Naive thymus-derived CD4-positive, alpha-beta T cell (primary cell): Measurements from ENCODE around the gene EXOSC3. TPM values are rescaled to one million over a fixed set of nuclear protein-coding genes. Genes with fewer than 3 reads are reported as not detected.

Experiments
- ATAC-seq: fragments of 150-1000 bp; cut with Tn5 transposase; 2 replicates; pipeline ENCODE4 v1.10.0; 2021; ENCODE audit warnings: mild to moderate bottlenecking, moderate library complexity
- CTCF ChIA-PET: fragments of 350-600 bp; sonication (Branson Sonifier 250); formaldehyde crosslinking; loops from one replicate; lab custom pipeline; 2021; ENCODE audit warnings: antibody characterized with exemption; lab: Charles Lee
- POLR2A ChIA-PET: fragments of 350-600 bp; sonication (Branson Sonifier 250); formaldehyde crosslinking; loops from one replicate; lab custom pipeline; 2021; ENCODE audit warnings: antibody characterized with exemption, inconsistent platforms; lab: Charles Lee
- DNase-seq, 9 donors: peaks; one replicate each; pipeline versions ENCODE4 v3.0.0 to v3.0.0-alpha.2; 2020 to 2022; ENCODE audit warnings: mixed read lengths in 1 of 9
- H3K27ac ChIP-seq: one replicate; pipeline ENCODE4 v1.7.0; 2013; ENCODE audit warnings: mild to moderate bottlenecking, low read depth, low read length, moderate library complexity
- H3K27me3 ChIP-seq, 2 donors: one replicate each; pipeline ENCODE4 v1.7.0; 2013; ENCODE audit warnings: low read length in 2 of 2, mild to moderate bottlenecking in 2 of 2, moderate library complexity in 2 of 2; ENCODE audit not compliant: control insufficient read depth in 2 of 2, insufficient read depth in 2 of 2
- H3K36me3 ChIP-seq, 3 experiments: 1 replicate in 2 of 3; 2 replicates in 1 of 3; pipeline ENCODE4 v1.7.0; 2013; ENCODE audit warnings: low read length in 3 of 3, mild to moderate bottlenecking in 3 of 3, moderate library complexity in 1 of 3; ENCODE audit not compliant: insufficient read depth in 3 of 3, control insufficient read depth in 2 of 3
- H3K4me1 ChIP-seq, 2 donors: one replicate each; pipeline ENCODE4 v1.7.0; 2013; ENCODE audit warnings: low read length in 2 of 2, mild to moderate bottlenecking in 2 of 2, moderate library complexity in 1 of 2; ENCODE audit not compliant: control insufficient read depth in 2 of 2, insufficient read depth in 2 of 2
- H3K4me3 ChIP-seq: 2 replicates; pipeline ENCODE4 v1.7.0; 2013; ENCODE audit warnings: mild to moderate bottlenecking, low read length
- H3K9me3 ChIP-seq, 3 experiments: 1 replicate in 2 of 3; 2 replicates in 1 of 3; pipeline ENCODE4 v1.7.0; 2013; ENCODE audit warnings: low read length in 3 of 3; ENCODE audit not compliant: control insufficient read depth in 2 of 3
- H3K27ac Mint-ChIP-seq, 9 donors: one replicate each; pipeline ENCODE4 v1.8.0; 2020 to 2022; ENCODE audit warnings: mixed read lengths in 9 of 9, mild to moderate bottlenecking in 8 of 9, moderate library complexity in 5 of 9, inconsistent platforms in 2 of 9
- H3K27me3 Mint-ChIP-seq, 5 donors: one replicate each; pipeline ENCODE4 v1.8.0; 2021 to 2022; ENCODE audit warnings: mixed read lengths in 5 of 5, mild to moderate bottlenecking in 1 of 5
- H3K36me3 Mint-ChIP-seq, 5 donors: one replicate each; pipeline ENCODE4 v1.8.0; 2020 to 2022; ENCODE audit warnings: mixed read lengths in 5 of 5, mild to moderate bottlenecking in 3 of 5, inconsistent platforms in 1 of 5
- H3K4me1 Mint-ChIP-seq, 7 donors: one replicate each; pipeline ENCODE4 v1.8.0; 2020 to 2022; ENCODE audit warnings: mixed read lengths in 7 of 7, mild to moderate bottlenecking in 3 of 7, inconsistent platforms in 1 of 7
- H3K4me3 Mint-ChIP-seq, 10 donors: one replicate each; pipeline ENCODE4 v1.8.0; 2020 to 2022; ENCODE audit warnings: mild to moderate bottlenecking in 10 of 10, mixed read lengths in 10 of 10, moderate library complexity in 6 of 10, inconsistent platforms in 2 of 10
- H3K9me3 Mint-ChIP-seq, 11 donors: one replicate each; pipeline ENCODE4 v1.8.0; 2020 to 2022; ENCODE audit warnings: mixed read lengths in 11 of 11, mild to moderate bottlenecking in 4 of 11, inconsistent platforms in 1 of 11, moderate library complexity in 1 of 11
- intact Hi-C, 2 donors: fragments of 100-400 bp; cut with micrococcal nuclease; formaldehyde crosslinking; loops; one replicate each; pipeline ENCODE4 v1.15.1; 2023
- polyA plus RNA-seq, 2 donors: library from polyadenylated mRNA; unstranded; fragments of 300-500 nt; fragmentation: Illumina TruSeq; gene quantifications; one replicate each; pipeline ENCODE4 v1.2.3, GENCODE V29; 2021
- total RNA-seq, 6 experiments: library from RNA in 5 of 6; stranded (reverse) in 5 of 6; gene quantifications; 1 replicate in 5 of 6; 2 replicates in 1 of 6; pipeline ENCODE4 v1.2.3 and lab custom pipeline; 2021 to 2026

Gene EXOSC3
- total and polyA plus RNA-seq, 7 experiments from 2014 or later: 17.2 to 66.1 (median 39.7) TPM

DNA sequence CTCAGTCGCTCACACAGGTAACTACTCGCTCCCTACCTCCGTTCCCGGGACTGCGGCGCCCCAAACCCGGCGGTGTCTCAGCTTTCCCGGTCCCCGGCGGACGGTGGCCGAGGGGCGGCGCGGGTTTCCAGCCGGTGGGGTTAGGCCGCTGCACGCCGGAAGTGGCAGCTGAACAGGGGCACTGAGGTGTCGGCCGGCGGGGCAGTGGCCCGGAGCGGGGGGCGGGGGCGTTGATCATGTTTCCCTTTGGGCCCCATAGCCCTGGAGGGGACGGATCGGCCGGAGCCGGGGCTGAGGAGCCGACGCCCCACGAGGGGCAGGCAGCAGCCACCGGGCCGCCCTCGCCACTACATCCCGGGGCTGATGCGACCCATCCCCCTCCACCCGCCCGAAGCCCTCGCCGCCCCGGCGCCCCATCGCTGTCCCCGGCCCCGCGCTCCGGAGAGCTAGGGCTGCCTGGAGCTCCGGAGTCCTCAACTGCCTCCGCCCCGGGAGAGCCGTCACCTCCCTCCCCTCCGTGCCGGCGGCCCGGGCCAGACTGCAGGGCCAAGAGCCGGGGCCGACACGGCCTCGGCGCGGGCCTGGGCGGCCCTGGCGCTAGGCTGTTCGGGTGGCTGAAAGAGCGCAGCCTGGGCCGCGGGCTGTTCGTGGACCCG lies 15.9 kb upstream of the EXOSC3 start, which contains the start of gene DCAF10:
Gene DCAF10, plus strand, starts transcription at position 167 of the 656 bp plus-strand sequence. Its CDS starts 70 bp downstream, at position 237.
- H3K36me3 Mint-ChIP-seq: peaks cover 0 to 8% (median 0%) of the 10 kb centered on the region in 5 donors
- DNase-seq (peak; percentile 80 to 97 (median 87)), ATAC-seq (peak; percentile 95)
- ChIA-PET CTCF (no interaction called here), POLR2A (interaction anchor here (0.6 to 3.7 kb wide), 5 partner anchors 8 to 50 kb away, joined by 3 to 29 read pairs (median 3); partner anchors contain the start of gene EXOSC3)
- H3K9me3 ChIP-seq: no peaks in the 10 kb centered on the region
- H3K36me3 ChIP-seq: peaks cover 0 to 9% (median 0%) of the 10 kb centered on the region in 3 experiments
- peak within 1 kb of the TSS; percentile 71 to 95 (median 90) for H3K27ac Mint-ChIP-seq
- H3K4me1 Mint-ChIP-seq: peaks cover 24 to 55% (median 42%) of the 10 kb centered on the region in 7 donors
- H3K9me3 Mint-ChIP-seq: peaks cover 0 to 2% (median 0%) of the 10 kb centered on the region in 11 donors
- peak within 1 kb of the TSS; percentile 69 for H3K27ac ChIP-seq
- no peaks in the 10 kb centered on the region for H3K27me3 ChIP-seq
- H3K4me3 Mint-ChIP-seq: peak within 1 kb of the TSS; percentile 86 to 95 (median 93)
- H3K4me1 ChIP-seq: peaks cover 19 to 26% of the 10 kb centered on the region in 2 donors
- H3K27me3 Mint-ChIP-seq: no peaks in the 10 kb centered on the region
- intact Hi-C loops: loop anchor here (1.0 to 10.0 kb wide), 8 partner anchors 15 to 335 kb away; partner anchors contain the start of genes EXOSC3 (in 2 of the 2), TOMM5 (in 2 of the 2), TRMT10B (in 2 of the 2) and POLR1E (in 1 of the 2)
- peak within 1 kb of the TSS; percentile 97 for H3K4me3 ChIP-seq

DNA sequence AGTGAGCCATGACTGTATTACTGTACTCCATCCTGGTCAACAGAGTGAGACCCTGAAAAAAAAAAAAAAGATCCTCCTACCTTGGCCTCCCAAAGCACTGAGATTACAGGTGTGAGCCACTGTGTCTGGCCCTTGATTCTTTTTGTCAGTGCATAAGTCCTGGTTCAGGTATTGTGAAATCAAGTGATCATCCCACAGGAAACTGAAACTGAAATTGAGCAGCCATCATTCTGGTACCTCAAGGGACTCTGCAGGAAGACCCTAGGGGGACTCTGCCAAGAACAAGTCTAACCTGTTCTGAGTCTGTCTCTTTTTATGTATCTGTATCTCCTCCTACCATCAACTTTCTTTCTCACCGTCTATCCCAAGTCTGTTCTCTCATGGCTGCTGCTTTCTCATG lies 13.8 kb upstream of the EXOSC3 start:
- intact Hi-C loops: no loop called here
- Mint-ChIP-seq H3K9me3 (peaks cover 0 to 2% (median 0%) of the 10 kb centered on the region in 11 donors), H3K4me3 (peak overlapping the region in 3 of 10 donors; percentile 93 to 95 (median 94)), H3K27me3 (peaks cover 0 to 4% (median 0%) of the 10 kb centered on the region in 5 donors), H3K4me1 (peaks cover 17 to 37% (median 28%) of the 10 kb centered on the region in 7 donors), H3K27ac (peak overlapping the region in 3 of 9 donors; percentile 39 to 92 (median 79)), H3K36me3 (peaks cover 0 to 4% (median 0%) of the 10 kb centered on the region in 5 donors)
- Histone ChIP-seq H3K27me3 (no peaks in the 10 kb centered on the region), H3K27ac (no peak overlapping the region), H3K4me3 (no peak overlapping the region), H3K4me1 (peaks cover 19 to 26% of the 10 kb centered on the region in 2 donors), H3K9me3 (no peaks in the 10 kb centered on the region), H3K36me3 (peaks cover 0 to 9% (median 0%) of the 10 kb centered on the region in 3 experiments)
- ChIA-PET CTCF (no interaction called here), POLR2A (interaction anchor here (3.7 kb wide), 1 partner anchor 15 kb away, joined by 29 read pairs; the partner anchor contains the start of gene EXOSC3)
- no peak for ATAC-seq
- DNase-seq: no peak

DNA sequence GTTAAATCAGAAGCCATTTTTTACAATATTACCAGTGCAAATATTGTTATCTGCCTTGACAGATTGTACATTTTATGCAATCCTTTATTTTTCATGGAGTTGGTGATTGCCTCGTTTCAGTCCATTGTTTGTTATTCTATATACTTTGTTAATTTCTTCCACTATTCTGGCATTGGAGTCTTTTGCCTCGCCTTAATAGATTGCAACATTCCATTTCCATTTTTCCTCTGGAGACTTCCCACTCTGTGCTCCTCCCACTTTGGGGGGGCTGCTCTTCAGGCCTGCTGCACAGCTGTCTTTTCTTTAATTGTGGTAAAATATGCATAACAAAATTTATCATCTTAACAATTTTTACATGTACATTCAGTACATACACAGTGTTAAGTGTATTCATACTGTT lies 11.4 kb upstream of the EXOSC3 start:
- H3K4me3 Mint-ChIP-seq: no peak overlapping the region
- H3K4me3 ChIP-seq: no peak overlapping the region
- peaks cover 0 to 7% of the 10 kb centered on the region in 2 donors for H3K4me1 ChIP-seq
- ATAC-seq (no peak), DNase-seq (no peak)
- no peaks in the 10 kb centered on the region for H3K9me3 ChIP-seq
- peaks cover 0 to 2% (median 0%) of the 10 kb centered on the region in 11 donors for H3K9me3 Mint-ChIP-seq
- peaks cover 0 to 4% (median 1%) of the 10 kb centered on the region in 5 donors for H3K27me3 Mint-ChIP-seq
- H3K27ac Mint-ChIP-seq: no peak overlapping the region
- H3K27me3 ChIP-seq: no peaks in the 10 kb centered on the region
- peaks cover 0 to 9% (median 0%) of the 10 kb centered on the region in 3 experiments for H3K36me3 ChIP-seq
- ChIA-PET CTCF (no interaction called here), POLR2A (no interaction called here)
- peaks cover 4 to 17% (median 8%) of the 10 kb centered on the region in 7 donors for H3K4me1 Mint-ChIP-seq
- H3K36me3 Mint-ChIP-seq: peaks cover under 1 to 4% (median 3%) of the 10 kb centered on the region in 5 donors
- H3K27ac ChIP-seq: no peak overlapping the region
- intact Hi-C loops: no loop called here

DNA sequence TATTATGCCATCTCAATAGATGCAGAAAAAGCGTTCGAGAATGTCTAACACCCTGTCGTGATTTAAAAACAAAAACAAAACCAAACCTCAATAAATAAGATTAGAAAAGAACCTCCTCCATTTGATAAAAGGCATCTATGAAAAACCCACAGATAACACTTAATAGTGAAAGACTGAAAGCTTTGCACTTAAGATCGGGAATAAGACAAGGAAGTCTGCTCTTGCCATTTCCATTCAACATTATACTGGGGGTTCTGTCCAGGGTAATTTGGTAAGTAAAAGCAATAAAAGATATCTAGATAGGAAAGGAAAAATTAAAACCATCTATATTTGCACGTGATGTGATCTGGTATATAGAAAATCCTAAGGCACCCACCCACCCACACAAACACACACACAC lies 7.3 kb upstream of the EXOSC3 start:
- POLR2A ChIA-PET: no interaction called here

DNA sequence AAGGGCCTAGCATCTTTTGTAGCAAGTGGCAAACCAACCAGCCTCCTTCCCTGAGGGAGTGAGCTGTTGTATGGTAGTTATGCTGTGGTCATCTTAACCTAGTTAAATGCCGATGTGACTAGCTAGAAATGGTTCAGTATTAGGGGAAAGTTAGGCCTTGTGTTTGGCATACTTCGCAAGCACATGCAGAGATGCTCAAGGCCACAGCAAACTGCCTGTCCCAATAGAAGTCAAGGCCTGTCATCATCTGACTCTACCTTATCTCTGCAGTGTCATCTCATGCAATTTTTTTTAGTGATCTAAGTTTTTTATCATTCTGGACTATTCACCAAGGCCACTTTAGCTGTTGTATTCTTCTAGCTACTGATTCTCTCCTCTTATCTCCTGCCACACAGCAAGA lies 5.2 kb upstream of the EXOSC3 start:
- intact Hi-C loops: no loop called here
- Mint-ChIP-seq H3K27ac (no peak overlapping the region), H3K4me1 (peaks cover 0 to 10% (median 6%) of the 10 kb centered on the region in 7 donors), H3K4me3 (no peak overlapping the region), H3K36me3 (peaks cover 0 to 14% (median 5%) of the 10 kb centered on the region in 5 donors), H3K27me3 (peaks cover 0 to 7% (median under 1%) of the 10 kb centered on the region in 5 donors), H3K9me3 (peaks cover 0 to 4% (median 0%) of the 10 kb centered on the region in 11 donors)
- DNase-seq: no peak
- H3K27me3 ChIP-seq: no peaks in the 10 kb centered on the region
- no peak overlapping the region for H3K4me3 ChIP-seq
- CTCF ChIA-PET: interaction anchor here (0.7 kb wide), 2 partner anchors 20 to 197 kb away, joined by 3 read pairs; no protein-coding TSS in a partner anchor
- H3K36me3 ChIP-seq: peaks cover 0 to under 1% (median 0%) of the 10 kb centered on the region in 3 experiments
- no peaks in the 10 kb centered on the region for H3K4me1 ChIP-seq
- no peak for ATAC-seq
- POLR2A ChIA-PET: interaction anchor here (0.8 to 0.9 kb wide), 2 partner anchors 10 to 16 kb away, joined by 3 to 4 read pairs; partner anchors contain the start of gene DCAF10
- no peak overlapping the region for H3K27ac ChIP-seq
- H3K9me3 ChIP-seq: no peaks in the 10 kb centered on the region

More for the DNA sequence above, 7.3 kb upstream of the EXOSC3 start:
- ATAC-seq: no peak
- DNase-seq: no peak
- no peaks in the 10 kb centered on the region for H3K4me1 ChIP-seq
- no peak overlapping the region for H3K27ac ChIP-seq
- H3K9me3 ChIP-seq: no peaks in the 10 kb centered on the region
- peaks cover 0 to 1% (median 0%) of the 10 kb centered on the region in 7 donors for H3K4me1 Mint-ChIP-seq
- peaks cover 0 to 4% (median 0%) of the 10 kb centered on the region in 11 donors for H3K9me3 Mint-ChIP-seq
- no peak overlapping the region for H3K4me3 Mint-ChIP-seq
- intact Hi-C loops: no loop called here
- CTCF ChIA-PET: no interaction called here
- H3K4me3 ChIP-seq: no peak overlapping the region
- no peak overlapping the region for H3K27ac Mint-ChIP-seq
- H3K27me3 ChIP-seq: no peaks in the 10 kb centered on the region
- no peaks in the 10 kb centered on the region for H3K36me3 ChIP-seq
- peaks cover 0 to 14% (median 5%) of the 10 kb centered on the region in 5 donors for H3K36me3 Mint-ChIP-seq
- peaks cover 0 to 7% (median 4%) of the 10 kb centered on the region in 5 donors for H3K27me3 Mint-ChIP-seq

DNA sequence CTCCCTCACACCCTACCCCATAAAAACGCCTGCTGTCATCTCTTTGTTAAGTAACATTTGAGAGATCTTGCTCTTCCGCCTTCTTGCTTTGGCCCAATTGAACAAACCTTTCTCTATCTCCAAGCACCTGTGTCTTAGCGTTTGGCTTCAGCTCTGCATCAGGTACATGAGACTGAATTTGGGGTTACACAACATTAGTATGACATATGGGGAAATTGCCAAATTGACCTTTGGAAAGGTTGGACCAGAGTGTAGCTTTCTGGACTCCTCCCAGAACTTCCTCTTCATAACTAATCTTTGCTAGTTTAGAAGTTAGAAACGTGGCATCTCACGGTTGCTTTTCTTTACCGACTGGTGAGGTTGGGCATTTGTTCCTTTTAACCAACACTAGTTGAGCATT lies 3.5 kb upstream of the EXOSC3 start:
- H3K4me3 Mint-ChIP-seq: peak overlapping the region in 5 of 10 donors; percentile 11 to 75 (median 33)
- CTCF ChIA-PET: no interaction called here

More for the DNA sequence above, 3.5 kb upstream of the EXOSC3 start:
- intact Hi-C loops: no loop called here
- H3K36me3 Mint-ChIP-seq: peaks cover 0 to 14% (median 5%) of the 10 kb centered on the region in 5 donors
- H3K27me3 Mint-ChIP-seq: peaks cover 0 to 7% (median 0%) of the 10 kb centered on the region in 5 donors
- no peak for DNase-seq
- ATAC-seq: no peak
- peaks cover 10 to 27% (median 15%) of the 10 kb centered on the region in 7 donors for H3K4me1 Mint-ChIP-seq
- POLR2A ChIA-PET: no interaction called here
- no peaks in the 10 kb centered on the region for H3K9me3 ChIP-seq
- H3K4me3 ChIP-seq: no peak overlapping the region
- H3K4me1 ChIP-seq: peaks cover 8 to 9% of the 10 kb centered on the region in 2 donors
- H3K27ac Mint-ChIP-seq: peak overlapping the region in 1 of 9 donors; percentile 11
- H3K36me3 ChIP-seq: peaks cover 0 to 8% (median 0%) of the 10 kb centered on the region in 3 experiments
- H3K27ac ChIP-seq: no peak overlapping the region
- H3K27me3 ChIP-seq: no peaks in the 10 kb centered on the region
- peaks cover 0 to 4% (median 0%) of the 10 kb centered on the region in 11 donors for H3K9me3 Mint-ChIP-seq
